Keratinocyte (primary cell): Measurements from ENCODE around the gene ASF1A. TPM values are rescaled to one million over a fixed set of nuclear protein-coding genes. Genes with fewer than 3 reads are reported as not detected.

Source experiments
- DNase-seq: peaks from one replicate; pipeline ENCODE4 v3.0.0-alpha.2; 2011; ENCODE audit warnings: low read depth, missing footprints, low spot score
- FAIRE-seq: peaks from 2 replicates; lab custom pipeline; 2011; peaks lifted over from hg19 to GRCh38; lab: Jason Lieb, UNC
- H2AFZ ChIP-seq: 2 replicates; pipeline ENCODE4 v1.6.0; 2012; ENCODE audit warnings: low read length, control low read depth, inconsistent platforms; ENCODE audit not compliant: control insufficient read depth
- H3K27ac ChIP-seq: 2 replicates; pipeline ENCODE4 v1.5.1; 2011; ENCODE audit warnings: low read length; ENCODE audit not compliant: control insufficient read depth, insufficient read depth
- H3K27me3 ChIP-seq: 3 replicates; pipeline ENCODE4 v1.6.0; 2011; ENCODE audit warnings: low read length; ENCODE audit not compliant: control insufficient read depth, insufficient read depth; ENCODE audit errors: extremely low read depth
- H3K36me3 ChIP-seq, 2 experiments: 2 replicates in 1 of 2; 3 replicates in 1 of 2; pipeline ENCODE4 v1.5.1; 2011; ENCODE audit warnings: low read length in 2 of 2, mild to moderate bottlenecking in 1 of 2; ENCODE audit not compliant: control insufficient read depth in 2 of 2, insufficient read depth in 2 of 2; ENCODE audit errors: extremely low read depth in 1 of 2
- H3K4me1 ChIP-seq: 3 replicates; pipeline ENCODE4 v1.5.1; 2011; ENCODE audit warnings: low read length; ENCODE audit not compliant: control insufficient read depth, insufficient read depth; ENCODE audit errors: extremely low read depth
- H3K4me2 ChIP-seq: 3 replicates; pipeline ENCODE4 v1.6.0; 2011; ENCODE audit warnings: low read depth, low read length; ENCODE audit not compliant: control insufficient read depth, insufficient read depth; ENCODE audit errors: extremely low read depth
- H3K4me3 ChIP-seq, 3 experiments: fragments of 200-600 bp in 1 of 3; sonication (generic) in 1 of 3; 2 replicates in 2 of 3; 3 replicates in 1 of 3; pipeline ENCODE4 v1.5.1; 2011 to 2016; ENCODE audit warnings: low read length in 3 of 3, mild to moderate bottlenecking in 3 of 3, control low read depth in 2 of 3, inconsistent platforms in 1 of 3, low read depth in 1 of 3, mixed read lengths in 1 of 3, mixed run types in 1 of 3, moderate library complexity in 1 of 3; ENCODE audit not compliant: control insufficient read depth in 2 of 3, insufficient read depth in 2 of 3; ENCODE audit errors: extremely low read depth in 1 of 3
- H3K79me2 ChIP-seq: 2 replicates; pipeline ENCODE4 v1.6.0; 2012; ENCODE audit warnings: low read length; ENCODE audit not compliant: control insufficient read depth, insufficient read depth
- H3K9ac ChIP-seq: 3 replicates; pipeline ENCODE4 v1.6.0; 2011; ENCODE audit warnings: low read length; ENCODE audit not compliant: control insufficient read depth, insufficient read depth; ENCODE audit errors: extremely low read depth
- H3K9me1 ChIP-seq: 3 replicates; pipeline ENCODE4 v1.6.0; 2011; ENCODE audit warnings: low read length; ENCODE audit not compliant: control insufficient read depth, insufficient read depth; ENCODE audit errors: extremely low read depth
- H3K9me3 ChIP-seq: 2 replicates; pipeline ENCODE4 v1.5.1; 2012; ENCODE audit warnings: low read depth, low read length; ENCODE audit not compliant: control insufficient read depth
- H4K20me1 ChIP-seq: 3 replicates; pipeline ENCODE4 v1.6.0; 2011; ENCODE audit warnings: low read length; ENCODE audit not compliant: control insufficient read depth, insufficient read depth; ENCODE audit errors: extremely low read depth
- EZH2 ChIP-seq: IDR thresholded peaks from one replicate; pipeline ENCODE4 v1.6.1; 2012; ENCODE audit warnings: inconsistent platforms, mild to moderate bottlenecking, low read length, moderate library complexity
- dilution Hi-C: fragments of 300-500 bp; cut with MboI; formaldehyde crosslinking; loops from one replicate; pipeline ENCODE4 v1.7.0; 2020; ENCODE audit warnings: low sequenced_read_pairs; ENCODE audit not compliant: extremely low pct_ligation_motif_present
- polyA plus RNA-seq, 5 experiments: library from polyadenylated mRNA; depleted of rRNA in 3 of 5; stranded (reverse) in 3 of 5; stranded (forward) in 1 of 5; unstranded in 1 of 5; fragments of >200 nt; gene quantifications; 1 replicate in 1 of 5; 2 replicates in 3 of 5; 3 replicates in 1 of 5; pipeline versions ENCODE4 v1.2.1 to v1.2.3, GENCODE V29; 2011 to 2012; ENCODE audit warnings: missing spikeins in 2 of 5, low read depth in 1 of 5, low replicate concordance in 1 of 5
- TF ChIP-seq, protein P1 (sequence below), 3 experiments: IDR thresholded peaks in 1 of 3; conservative IDR thresholded peaks in 1 of 3; optimal IDR thresholded peaks in 1 of 3; 2 replicates in 2 of 3; 3 replicates in 1 of 3; pipeline versions ENCODE3 to v1.5.1; 2011; ENCODE audit warnings: low read length in 3 of 3, mild to moderate bottlenecking in 3 of 3, moderate library complexity in 2 of 3, control low read depth in 1 of 3, inconsistent platforms in 1 of 3; ENCODE audit not compliant: insufficient read depth in 2 of 3; ENCODE audit errors: extremely low read depth in 1 of 3

Gene ASF1A
- polyA plus RNA-seq, 1 donor (not counting 4 experiments of a cell fraction or from before 2014, with no cell fraction given) = 19.9 TPM

DNA sequence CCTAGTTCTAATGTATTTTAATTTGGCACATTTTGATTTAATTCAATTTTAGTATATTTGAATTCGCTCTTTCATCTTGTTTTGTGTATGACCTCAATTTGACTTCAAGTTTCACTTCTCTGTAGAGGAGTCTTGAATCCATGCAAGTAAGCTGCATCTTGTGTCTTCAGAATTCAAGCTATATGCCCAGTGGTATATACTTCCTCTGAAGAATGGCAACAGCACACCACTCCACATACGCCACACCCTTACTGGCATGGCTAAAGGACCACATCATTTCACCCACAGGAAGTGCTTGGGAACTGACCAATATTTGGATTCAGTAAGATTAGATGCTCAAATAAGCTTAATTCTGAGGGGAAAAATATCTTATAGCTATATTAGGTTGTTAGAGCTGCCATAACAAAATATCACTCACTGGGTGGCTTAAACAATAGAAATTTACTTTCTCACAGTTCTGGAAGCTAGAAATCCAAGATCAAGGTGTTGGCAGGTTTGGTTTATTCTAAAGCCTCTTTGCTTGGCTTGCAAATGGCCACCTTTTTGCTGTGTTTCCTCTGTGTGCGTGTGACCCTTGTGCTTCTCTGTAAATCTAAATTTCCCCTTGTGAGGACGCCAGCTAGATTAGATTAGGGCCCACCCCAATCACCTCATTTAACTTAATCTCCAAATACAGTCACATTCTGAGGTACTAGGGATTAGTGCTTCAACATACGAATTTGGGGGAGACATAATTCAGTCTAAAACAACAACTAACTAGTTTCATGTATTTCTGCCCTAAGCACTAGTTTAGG, 2.8 kb upstream of the ASF1A start:
- H3K9me1 ChIP-seq = no peaks in the 10 kb centered on the region
- no peak for TF ChIP-seq EZH2
- TF ChIP-seq, protein P1, sequence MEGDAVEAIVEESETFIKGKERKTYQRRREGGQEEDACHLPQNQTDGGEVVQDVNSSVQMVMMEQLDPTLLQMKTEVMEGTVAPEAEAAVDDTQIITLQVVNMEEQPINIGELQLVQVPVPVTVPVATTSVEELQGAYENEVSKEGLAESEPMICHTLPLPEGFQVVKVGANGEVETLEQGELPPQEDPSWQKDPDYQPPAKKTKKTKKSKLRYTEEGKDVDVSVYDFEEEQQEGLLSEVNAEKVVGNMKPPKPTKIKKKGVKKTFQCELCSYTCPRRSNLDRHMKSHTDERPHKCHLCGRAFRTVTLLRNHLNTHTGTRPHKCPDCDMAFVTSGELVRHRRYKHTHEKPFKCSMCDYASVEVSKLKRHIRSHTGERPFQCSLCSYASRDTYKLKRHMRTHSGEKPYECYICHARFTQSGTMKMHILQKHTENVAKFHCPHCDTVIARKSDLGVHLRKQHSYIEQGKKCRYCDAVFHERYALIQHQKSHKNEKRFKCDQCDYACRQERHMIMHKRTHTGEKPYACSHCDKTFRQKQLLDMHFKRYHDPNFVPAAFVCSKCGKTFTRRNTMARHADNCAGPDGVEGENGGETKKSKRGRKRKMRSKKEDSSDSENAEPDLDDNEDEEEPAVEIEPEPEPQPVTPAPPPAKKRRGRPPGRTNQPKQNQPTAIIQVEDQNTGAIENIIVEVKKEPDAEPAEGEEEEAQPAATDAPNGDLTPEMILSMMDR (optimal IDR thresholded peaks at IDR 0.05 in 1 of 3, IDR thresholded peaks at IDR 0.05 in 1 of 3, conservative IDR thresholded peaks at IDR 0.05 in 1 of 3; ENCODE audit: extremely low read depth in 1 of 3, insufficient read depth in 2 of 3, low read length in 3 of 3) = no peak
- FAIRE-seq (no peak), DNase-seq (no peak)
- no peaks in the 10 kb centered on the region for H3K27me3 ChIP-seq
- H3K9ac ChIP-seq = no peak overlapping the region
- no peaks in the 10 kb centered on the region for H4K20me1 ChIP-seq
- no peak overlapping the region for H3K27ac ChIP-seq
- no peak overlapping the region for H3K4me3 ChIP-seq
- peaks cover 22% of the 10 kb centered on the region for H3K4me1 ChIP-seq
- no peaks in the 10 kb centered on the region for H3K36me3 ChIP-seq
- dilution Hi-C loops = no loop called here
- no peaks in the 10 kb centered on the region for H3K9me3 ChIP-seq
- peak overlapping the region; percentile 94 for H3K4me2 ChIP-seq
- H3K79me2 ChIP-seq = peaks cover 32% of the 10 kb centered on the region
- no peak overlapping the region for H2AFZ ChIP-seq

DNA sequence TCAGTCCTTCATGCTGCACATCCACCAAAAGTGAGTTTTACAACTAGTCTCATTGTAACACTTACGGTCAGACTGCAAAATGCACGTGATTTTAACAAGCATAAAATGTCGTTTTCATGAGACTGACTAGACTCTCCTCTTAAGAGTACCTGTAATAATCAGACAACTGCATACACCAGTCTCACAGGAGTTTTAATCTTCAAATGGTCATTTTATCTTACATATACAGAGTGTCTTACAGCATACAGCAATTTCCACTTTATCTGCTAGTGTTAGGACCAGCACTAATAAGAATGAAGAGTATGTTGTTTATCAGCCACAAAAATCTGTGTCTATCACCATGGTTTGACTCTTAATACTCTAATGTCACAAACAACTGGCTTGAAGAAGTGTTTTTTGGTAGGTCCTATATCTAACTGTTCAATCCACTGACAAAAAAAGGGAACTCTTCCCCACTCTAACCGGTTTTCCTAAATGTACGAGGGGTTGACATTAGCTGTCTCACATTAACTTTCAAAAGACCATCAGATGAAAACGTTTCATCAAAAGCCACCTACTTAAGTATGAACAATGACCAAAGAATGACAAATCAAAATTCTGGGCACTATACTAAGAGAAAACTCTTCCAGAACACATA, 1.5 kb upstream of the ASF1A start:
- DNase-seq (no peak), FAIRE-seq (peak; percentile 20)
- H3K79me2 ChIP-seq = peaks cover 39% of the 10 kb centered on the region
- peaks cover 22% of the 10 kb centered on the region for H3K4me1 ChIP-seq
- H3K9me1 ChIP-seq = no peaks in the 10 kb centered on the region
- dilution Hi-C loops = no loop called here
- peak overlapping the region; percentile 90 for H3K9ac ChIP-seq
- H2AFZ ChIP-seq = peak overlapping the region; percentile 95
- peak overlapping the region; percentile 87 for H3K27ac ChIP-seq
- H3K36me3 ChIP-seq = no peaks in the 10 kb centered on the region
- TF ChIP-seq EZH2 = no peak
- TF ChIP-seq, protein P1 (optimal IDR thresholded peaks at IDR 0.05 in 1 of 3, IDR thresholded peaks at IDR 0.05 in 1 of 3, conservative IDR thresholded peaks at IDR 0.05 in 1 of 3; ENCODE audit: extremely low read depth in 1 of 3, insufficient read depth in 2 of 3, low read length in 3 of 3) = no peak
- H3K9me3 ChIP-seq = no peaks in the 10 kb centered on the region
- H3K27me3 ChIP-seq = no peaks in the 10 kb centered on the region
- H3K4me3 ChIP-seq = peak overlapping the region; percentile 38 to 92 (median 72)
- no peaks in the 10 kb centered on the region for H4K20me1 ChIP-seq
- peak overlapping the region; percentile 94 for H3K4me2 ChIP-seq
